ENCODE measurements around the gene TCOF1.
A peak's percentile ranks its signal among the peaks of the same experiment; 100 is the strongest.

Gene TCOF1

GRCh38 chr5:150377964-150378694 is 20.6 kb downstream of the TCOF1 start:
- no peak overlapping the region for H3K4me3 Mint-ChIP-seq
- peak overlapping the region; percentile 59 for H3K27ac Mint-ChIP-seq
- peaks cover 61% of the 10 kb centered on the region for H3K36me3 Mint-ChIP-seq
- DNase-seq = no peak
- H3K27me3 Mint-ChIP-seq = no peaks in the 10 kb centered on the region
- CTCF ChIA-PET = no interaction called here
- no peaks in the 10 kb centered on the region for H3K9me3 Mint-ChIP-seq
- no peaks in the 10 kb centered on the region for H3K4me1 Mint-ChIP-seq

GRCh38 chr5:150384701-150385100 is 27.2 kb downstream of the TCOF1 start:
- no peaks in the 10 kb centered on the region for H3K4me1 Mint-ChIP-seq
- H3K36me3 Mint-ChIP-seq = peaks cover 48% of the 10 kb centered on the region
- no peak for DNase-seq
- H3K9me3 Mint-ChIP-seq = no peaks in the 10 kb centered on the region
- CTCF ChIA-PET = no interaction called here
- no peak overlapping the region for H3K4me3 Mint-ChIP-seq
- H3K27me3 Mint-ChIP-seq = no peaks in the 10 kb centered on the region
- no peak overlapping the region for H3K27ac Mint-ChIP-seq

- no peak overlapping the region for H3K27ac Mint-ChIP-seq
Observed at GRCh38 chr5:150386024-150386855, 28.7 kb downstream of the TCOF1 start.

GRCh38 chr5:150389531-150390266 is 32.2 kb downstream of the TCOF1 start:
- no peak for DNase-seq
- peaks cover 26% of the 10 kb centered on the region for H3K36me3 Mint-ChIP-seq
- CTCF ChIA-PET = no interaction called here
- peak overlapping the region; percentile 70 for H3K27ac Mint-ChIP-seq
- H3K4me3 Mint-ChIP-seq = no peak overlapping the region
- H3K4me1 Mint-ChIP-seq = no peaks in the 10 kb centered on the region
- H3K27me3 Mint-ChIP-seq = no peaks in the 10 kb centered on the region
- H3K9me3 Mint-ChIP-seq = no peaks in the 10 kb centered on the region

More at GRCh38 chr5:150386024-150386855, 28.7 kb downstream of the TCOF1 start:
- Mint-ChIP-seq H3K4me3 (no peak overlapping the region), H3K36me3 (peaks cover 37% of the 10 kb centered on the region), H3K27me3 (no peaks in the 10 kb centered on the region), H3K9me3 (no peaks in the 10 kb centered on the region), H3K4me1 (no peaks in the 10 kb centered on the region)
- CTCF ChIA-PET = interaction anchor here (0.6 to 1.7 kb wide), 2 partner anchors 11 to 30 kb away, joined by 3 to 5 read pairs; no protein-coding TSS in a partner anchor
- no peak for DNase-seq

GRCh38 chr5:150391064-150391834 is 33.8 kb downstream of the TCOF1 start:
- peaks cover 33% of the 10 kb centered on the region for H3K36me3 Mint-ChIP-seq
- no peaks in the 10 kb centered on the region for H3K9me3 Mint-ChIP-seq
- H3K4me3 Mint-ChIP-seq = no peak overlapping the region
- CTCF ChIA-PET = interaction anchor here (0.5 to 1.7 kb wide), 2 partner anchors 10 to 49 kb away, joined by 3 to 4 read pairs; no protein-coding TSS in a partner anchor
- no peaks in the 10 kb centered on the region for H3K4me1 Mint-ChIP-seq
- H3K27me3 Mint-ChIP-seq = no peaks in the 10 kb centered on the region
- no peak overlapping the region for H3K27ac Mint-ChIP-seq
- DNase-seq = no peak

- H3K4me3 Mint-ChIP-seq = no peak overlapping the region
- peaks cover 35% of the 10 kb centered on the region for H3K36me3 Mint-ChIP-seq
- no peak overlapping the region for H3K27ac Mint-ChIP-seq
- no peak for DNase-seq
- H3K27me3 Mint-ChIP-seq = no peaks in the 10 kb centered on the region
- H3K4me1 Mint-ChIP-seq = no peaks in the 10 kb centered on the region
- H3K9me3 Mint-ChIP-seq = no peaks in the 10 kb centered on the region
- CTCF ChIA-PET = interaction anchor here (1.7 kb wide), 1 partner anchor 9 kb away, joined by 4 read pairs; no protein-coding TSS in a partner anchor
Observed at GRCh38 chr5:150391986-150392385, 34.5 kb downstream of the TCOF1 start.

- no peak for DNase-seq
- H3K4me1 Mint-ChIP-seq = no peaks in the 10 kb centered on the region
- H3K4me3 Mint-ChIP-seq = no peak overlapping the region
- H3K36me3 Mint-ChIP-seq = peaks cover 35% of the 10 kb centered on the region
- H3K27ac Mint-ChIP-seq = no peak overlapping the region
- no peaks in the 10 kb centered on the region for H3K27me3 Mint-ChIP-seq
- H3K9me3 Mint-ChIP-seq = no peaks in the 10 kb centered on the region
- CTCF ChIA-PET = interaction anchor here (0.6 to 1.7 kb wide), 2 partner anchors 8 to 583 kb away, joined by 4 read pairs; no protein-coding TSS in a partner anchor
Observed at GRCh38 chr5:150392680-150393079, 35.2 kb downstream of the TCOF1 start.

- no peak overlapping the region for H3K27ac Mint-ChIP-seq
- no peaks in the 10 kb centered on the region for H3K27me3 Mint-ChIP-seq
- CTCF ChIA-PET = interaction anchor here (0.6 kb wide), 1 partner anchor 584 kb away, joined by 4 read pairs; no protein-coding TSS in a partner anchor
- peaks cover 33% of the 10 kb centered on the region for H3K36me3 Mint-ChIP-seq
- DNase-seq = no peak
- H3K4me1 Mint-ChIP-seq = no peaks in the 10 kb centered on the region
- H3K9me3 Mint-ChIP-seq = no peaks in the 10 kb centered on the region
- H3K4me3 Mint-ChIP-seq = no peak overlapping the region
Observed at GRCh38 chr5:150393096-150393645, 35.7 kb downstream of the TCOF1 start.

- CTCF ChIA-PET = no interaction called here
- H3K9me3 Mint-ChIP-seq = no peaks in the 10 kb centered on the region
- no peak overlapping the region for H3K27ac Mint-ChIP-seq
- no peak for DNase-seq
- no peak overlapping the region for H3K4me3 Mint-ChIP-seq
- peaks cover 39% of the 10 kb centered on the region for H3K36me3 Mint-ChIP-seq
- H3K4me1 Mint-ChIP-seq = no peaks in the 10 kb centered on the region
- H3K27me3 Mint-ChIP-seq = no peaks in the 10 kb centered on the region
Observed at GRCh38 chr5:150394131-150394530, 36.6 kb downstream of the TCOF1 start.

- no peak overlapping the region for H3K4me3 Mint-ChIP-seq
- no peak for DNase-seq
- no peaks in the 10 kb centered on the region for H3K9me3 Mint-ChIP-seq
- no peaks in the 10 kb centered on the region for H3K4me1 Mint-ChIP-seq
- no peak overlapping the region for H3K27ac Mint-ChIP-seq
- CTCF ChIA-PET = interaction anchor here (1.0 kb wide), 1 partner anchor 41 kb away, joined by 4 read pairs; no protein-coding TSS in a partner anchor
- peaks cover 40% of the 10 kb centered on the region for H3K36me3 Mint-ChIP-seq
- H3K27me3 Mint-ChIP-seq = no peaks in the 10 kb centered on the region
Observed at GRCh38 chr5:150394912-150395687, 37.6 kb downstream of the TCOF1 start.

GRCh38 chr5:150395688-150395975 is 38.1 kb downstream of the TCOF1 start:
- Mint-ChIP-seq H3K36me3 (peaks cover 45% of the 10 kb centered on the region), H3K4me1 (no peaks in the 10 kb centered on the region), H3K9me3 (no peaks in the 10 kb centered on the region), H3K27me3 (no peaks in the 10 kb centered on the region), H3K4me3 (no peak overlapping the region), H3K27ac (no peak overlapping the region)
- DNase-seq = no peak
- CTCF ChIA-PET = interaction anchor here (1.0 kb wide), 1 partner anchor 40 kb away, joined by 4 read pairs; no protein-coding TSS in a partner anchor

- Mint-ChIP-seq H3K9me3 (no peaks in the 10 kb centered on the region), H3K4me3 (no peak overlapping the region), H3K27me3 (no peaks in the 10 kb centered on the region), H3K27ac (no peak overlapping the region), H3K4me1 (no peaks in the 10 kb centered on the region), H3K36me3 (peaks cover 48% of the 10 kb centered on the region)
- no peak for DNase-seq
- CTCF ChIA-PET = interaction anchor here (1.0 to 5.7 kb wide), 3 partner anchors 15 to 40 kb away, joined by 4 to 31 read pairs (median 17); partner anchors contain the start of gene CD74
Observed at GRCh38 chr5:150396267-150396666, 38.8 kb downstream of the TCOF1 start.

All from activated naive CD4-positive, alpha-beta T cell treated with anti-CD3 and anti-CD28 coated beads, Interleukin-2, amount 10 ng/mL, durations not matched to agents 7 days and 5 days (primary cell).